ENCODE measurements around the gene KLHDC3. TPM values are rescaled to one million over a fixed set of nuclear protein-coding genes. Genes with fewer than 3 reads are reported as not detected.

Gene KLHDC3
- total and polyA plus RNA-seq, 2 of the 13 experiments (the other 11 are each of a cell fraction or from before 2014, with no cell fraction given) = 78.3 to 91.5 TPM

- TF ChIP-seq ARHGAP35 (CRISPR knock-in tag; IDR thresholded peaks at IDR 0.05; ENCODE audit: borderline replicate concordance) = 0 out of 2 replicates have a peak, but pooled peaks have one; percentile 23
- TF ChIP-seq THAP9 (CRISPR knock-in tag; IDR thresholded peaks at IDR 0.05; ENCODE audit: borderline replicate concordance) = peak; percentile 96; the same call in 1 of the 2 replicates
- TF ChIP-seq ZNF775 (CRISPR knock-in tag; IDR thresholded peaks at IDR 0.05; ENCODE audit: borderline replicate concordance) = no peak; the same call in 1 of the 2 replicates
- TF ChIP-seq ZNF549 (CRISPR knock-in tag; IDR thresholded peaks at IDR 0.05) = no peak
- TF ChIP-seq, protein P1, sequence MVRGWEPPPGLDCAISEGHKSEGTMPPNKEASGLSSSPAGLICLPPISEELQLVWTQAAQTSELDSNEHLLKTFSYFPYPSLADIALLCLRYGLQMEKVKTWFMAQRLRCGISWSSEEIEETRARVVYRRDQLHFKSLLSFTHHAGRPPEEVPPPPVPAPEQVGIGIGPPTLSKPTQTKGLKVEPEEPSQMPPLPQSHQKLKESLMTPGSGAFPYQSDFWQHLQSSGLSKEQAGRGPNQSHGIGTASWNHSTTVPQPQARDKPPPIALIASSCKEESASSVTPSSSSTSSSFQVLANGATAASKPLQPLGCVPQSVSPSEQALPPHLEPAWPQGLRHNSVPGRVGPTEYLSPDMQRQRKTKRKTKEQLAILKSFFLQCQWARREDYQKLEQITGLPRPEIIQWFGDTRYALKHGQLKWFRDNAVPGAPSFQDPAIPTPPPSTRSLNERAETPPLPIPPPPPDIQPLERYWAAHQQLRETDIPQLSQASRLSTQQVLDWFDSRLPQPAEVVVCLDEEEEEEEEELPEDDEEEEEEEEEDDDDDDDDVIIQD (CRISPR knock-in tag; IDR thresholded peaks at IDR 0.05; ENCODE audit: low read depth) = peak; percentile 50; the same call in 1 of the 2 replicates
- TF ChIP-seq, protein P2, sequence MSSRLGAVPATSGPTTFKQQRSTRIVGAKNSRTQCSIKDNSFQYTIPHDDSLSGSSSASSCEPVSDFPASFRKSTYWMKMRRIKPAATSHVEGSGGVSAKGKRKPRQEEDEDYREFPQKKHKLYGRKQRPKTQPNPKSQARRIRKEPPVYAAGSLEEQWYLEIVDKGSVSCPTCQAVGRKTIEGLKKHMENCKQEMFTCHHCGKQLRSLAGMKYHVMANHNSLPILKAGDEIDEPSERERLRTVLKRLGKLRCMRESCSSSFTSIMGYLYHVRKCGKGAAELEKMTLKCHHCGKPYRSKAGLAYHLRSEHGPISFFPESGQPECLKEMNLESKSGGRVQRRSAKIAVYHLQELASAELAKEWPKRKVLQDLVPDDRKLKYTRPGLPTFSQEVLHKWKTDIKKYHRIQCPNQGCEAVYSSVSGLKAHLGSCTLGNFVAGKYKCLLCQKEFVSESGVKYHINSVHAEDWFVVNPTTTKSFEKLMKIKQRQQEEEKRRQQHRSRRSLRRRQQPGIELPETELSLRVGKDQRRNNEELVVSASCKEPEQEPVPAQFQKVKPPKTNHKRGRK (CRISPR knock-in tag; IDR thresholded peaks at IDR 0.05) = peak; percentile 81; the same call in 1 of the 2 replicates
- TF ChIP-seq, protein P3, sequence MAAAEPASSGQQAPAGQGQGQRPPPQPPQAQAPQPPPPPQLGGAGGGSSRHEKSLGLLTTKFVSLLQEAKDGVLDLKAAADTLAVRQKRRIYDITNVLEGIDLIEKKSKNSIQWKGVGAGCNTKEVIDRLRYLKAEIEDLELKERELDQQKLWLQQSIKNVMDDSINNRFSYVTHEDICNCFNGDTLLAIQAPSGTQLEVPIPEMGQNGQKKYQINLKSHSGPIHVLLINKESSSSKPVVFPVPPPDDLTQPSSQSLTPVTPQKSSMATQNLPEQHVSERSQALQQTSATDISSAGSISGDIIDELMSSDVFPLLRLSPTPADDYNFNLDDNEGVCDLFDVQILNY (CRISPR knock-in tag; conservative IDR thresholded peaks at IDR 0.05) = 0 out of 2 replicates have a peak, but pooled peaks have one; percentile 13
- TF ChIP-seq SP140L (CRISPR knock-in tag; IDR thresholded peaks at IDR 0.05; ENCODE audit: borderline replicate concordance) = 0 out of 2 replicates have a peak, but pooled peaks have one; percentile 58
- no peak for TF ChIP-seq MTA3 (CRISPR knock-in tag; IDR thresholded peaks at IDR 0.05)
- 0 out of 2 replicates have a peak, but pooled peaks have one; percentile 54 for TF ChIP-seq KLF13 (CRISPR knock-in tag; IDR thresholded peaks at IDR 0.05)
- no peak for TF ChIP-seq NKX3-1 (CRISPR knock-in tag; IDR thresholded peaks at IDR 0.05)
- peak; percentile 83 for TF ChIP-seq IRF2 (CRISPR knock-in tag; IDR thresholded peaks at IDR 0.05)
- peak; percentile 55; the same call in 1 of the 2 replicates for TF ChIP-seq ZNF737 (CRISPR knock-in tag; IDR thresholded peaks at IDR 0.05; ENCODE audit: borderline replicate concordance)
- TF ChIP-seq TGIF2 (CRISPR knock-in tag; IDR thresholded peaks at IDR 0.05) = peak; percentile 84
- TF ChIP-seq ZNF34 (CRISPR knock-in tag; IDR thresholded peaks at IDR 0.05; ENCODE audit: borderline replicate concordance) = no peak
- 0 out of 2 replicates have a peak, but pooled peaks have one; percentile 5 for TF ChIP-seq ZNF670 (CRISPR knock-in tag; IDR thresholded peaks at IDR 0.05; ENCODE audit: borderline replicate concordance)
- no peak for TF ChIP-seq HNRNPUL1 (IDR thresholded peaks at IDR 0.05; ENCODE audit: low read depth, low read length)
- peak; percentile 60 for TF ChIP-seq JUN (CRISPR knock-in tag; IDR thresholded peaks at IDR 0.05)
Measured at GRCh38 chr6:42978839-42979522, 35.1 kb upstream of the KLHDC3 start, which contains the start of gene PEX6 (continued).
